Measurements from ENCODE around the gene CDK4.

- TF ChIP-seq CTCF (IDR thresholded peaks at IDR 0.05) (no peak), POLR2A (IDR thresholded peaks at IDR 0.05) (no peak), POLR2AphosphoS5 (IDR thresholded peaks at IDR 0.05; ENCODE audit: insufficient read depth in 1 of 2, low read depth in 1 of 2) (no peak)
These were observed 16.0 kb downstream of the CDK4 start for GRCh38 chr12:57735952-57736740.

Data from vagina (tissue), 2 donors.